GM12865 (cell line): ENCODE measurements around the gene RCAN3.

Experiments used
- DNase-seq: peaks from one replicate; pipeline ENCODE4 v3.0.0; 2010; ENCODE audit warnings: low read depth
- H3K4me3 ChIP-seq: 2 replicates; pipeline ENCODE4 v1.5.1; 2011; ENCODE audit warnings: mild to moderate bottlenecking, low read depth, low read length, control low read depth
- TF ChIP-seq, protein P1 (sequence below): IDR thresholded peaks from 2 replicates; pipeline ENCODE4 v1.5.1; 2011; ENCODE audit warnings: low read length, control low read depth, low read depth, inconsistent platforms; ENCODE audit not compliant: insufficient read depth; ENCODE audit errors: missing control alignments

The RCAN3 gene

DNA sequence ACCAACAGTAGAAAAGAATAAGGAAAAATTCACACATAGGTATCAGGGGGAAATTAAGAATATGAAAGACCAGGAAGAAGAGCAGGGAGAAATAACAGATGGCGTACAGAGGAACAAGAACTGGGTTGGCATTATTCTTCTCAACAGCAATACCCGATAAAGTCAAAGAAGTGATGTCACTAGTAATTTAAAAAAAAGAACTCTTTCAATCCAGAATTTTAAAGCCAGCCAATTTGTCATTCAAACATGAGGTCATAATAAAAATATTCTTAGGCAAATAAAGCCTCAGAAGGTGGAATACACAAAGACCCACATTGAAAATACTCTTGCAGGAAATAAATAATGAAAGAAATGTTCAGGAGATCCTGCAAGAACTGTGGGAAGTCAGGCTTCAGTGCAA, 62.1 kb downstream of the RCAN3 start:
- DNase-seq: no peak
- TF ChIP-seq, protein P1, sequence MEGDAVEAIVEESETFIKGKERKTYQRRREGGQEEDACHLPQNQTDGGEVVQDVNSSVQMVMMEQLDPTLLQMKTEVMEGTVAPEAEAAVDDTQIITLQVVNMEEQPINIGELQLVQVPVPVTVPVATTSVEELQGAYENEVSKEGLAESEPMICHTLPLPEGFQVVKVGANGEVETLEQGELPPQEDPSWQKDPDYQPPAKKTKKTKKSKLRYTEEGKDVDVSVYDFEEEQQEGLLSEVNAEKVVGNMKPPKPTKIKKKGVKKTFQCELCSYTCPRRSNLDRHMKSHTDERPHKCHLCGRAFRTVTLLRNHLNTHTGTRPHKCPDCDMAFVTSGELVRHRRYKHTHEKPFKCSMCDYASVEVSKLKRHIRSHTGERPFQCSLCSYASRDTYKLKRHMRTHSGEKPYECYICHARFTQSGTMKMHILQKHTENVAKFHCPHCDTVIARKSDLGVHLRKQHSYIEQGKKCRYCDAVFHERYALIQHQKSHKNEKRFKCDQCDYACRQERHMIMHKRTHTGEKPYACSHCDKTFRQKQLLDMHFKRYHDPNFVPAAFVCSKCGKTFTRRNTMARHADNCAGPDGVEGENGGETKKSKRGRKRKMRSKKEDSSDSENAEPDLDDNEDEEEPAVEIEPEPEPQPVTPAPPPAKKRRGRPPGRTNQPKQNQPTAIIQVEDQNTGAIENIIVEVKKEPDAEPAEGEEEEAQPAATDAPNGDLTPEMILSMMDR: no peak
- no peak overlapping the region for H3K4me3 ChIP-seq

DNA sequence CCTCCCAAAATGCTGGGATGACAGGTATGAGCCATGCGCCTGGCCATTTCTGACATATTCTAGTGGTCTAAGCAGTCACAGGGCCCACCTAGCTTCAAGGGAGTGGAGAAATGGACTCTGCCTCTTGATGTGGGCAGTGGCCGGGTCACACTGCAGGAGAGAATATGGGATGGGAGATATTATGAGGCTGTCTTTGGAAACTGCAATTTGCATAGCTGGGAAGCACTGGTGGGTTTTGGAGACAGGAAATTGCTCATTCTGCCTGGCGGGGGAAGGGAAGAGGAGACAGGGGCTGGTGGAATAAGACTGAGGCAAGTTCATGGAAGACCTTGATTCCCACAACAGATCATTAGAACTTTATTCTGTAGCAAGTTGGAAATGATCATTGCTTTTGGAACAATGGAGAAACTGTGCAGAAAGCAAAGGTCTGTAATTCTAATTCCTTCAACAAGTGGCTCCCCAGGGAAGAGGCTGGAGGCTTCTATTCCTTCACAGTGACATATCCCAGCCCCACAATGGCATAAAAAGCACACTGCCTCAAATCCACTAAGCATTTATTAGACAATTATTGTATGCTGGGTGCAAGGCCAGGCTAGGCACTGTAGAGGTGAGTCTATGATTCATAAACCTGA, 63.7 kb downstream of the RCAN3 start:
- TF ChIP-seq, protein P1: no peak
- no peak overlapping the region for H3K4me3 ChIP-seq
- DNase-seq: no peak

DNA sequence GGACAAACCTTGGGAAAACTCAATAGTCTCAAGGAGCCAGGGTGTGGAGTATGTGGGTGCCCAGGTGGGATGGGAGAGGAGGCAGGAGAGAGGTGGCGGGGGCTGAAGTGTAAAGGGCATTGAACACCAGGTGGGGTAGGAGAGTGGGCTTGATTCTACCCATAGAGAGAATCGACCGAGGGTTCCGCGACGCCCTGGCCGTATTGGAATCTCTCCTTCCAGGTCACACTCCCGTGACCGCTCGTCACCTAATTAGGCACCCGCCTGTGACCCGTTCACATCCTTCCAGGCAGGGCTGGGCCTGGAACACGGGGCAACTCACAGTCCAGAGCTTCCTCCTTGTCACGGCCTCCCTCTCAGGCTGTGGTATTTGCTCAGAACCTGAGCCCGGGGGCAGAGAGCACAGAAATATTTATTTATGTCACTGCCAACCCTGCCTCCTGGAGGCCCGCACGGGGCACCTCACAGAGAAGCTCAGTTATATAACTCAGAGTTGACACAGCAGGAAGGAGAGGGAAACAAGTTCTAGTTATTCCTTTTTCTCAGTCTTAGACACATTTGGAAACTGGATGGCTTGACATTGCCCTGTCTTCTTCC, 65.3 kb downstream of the RCAN3 start:
- TF ChIP-seq, protein P1: no peak
- no peak for DNase-seq
- no peak overlapping the region for H3K4me3 ChIP-seq

DNA sequence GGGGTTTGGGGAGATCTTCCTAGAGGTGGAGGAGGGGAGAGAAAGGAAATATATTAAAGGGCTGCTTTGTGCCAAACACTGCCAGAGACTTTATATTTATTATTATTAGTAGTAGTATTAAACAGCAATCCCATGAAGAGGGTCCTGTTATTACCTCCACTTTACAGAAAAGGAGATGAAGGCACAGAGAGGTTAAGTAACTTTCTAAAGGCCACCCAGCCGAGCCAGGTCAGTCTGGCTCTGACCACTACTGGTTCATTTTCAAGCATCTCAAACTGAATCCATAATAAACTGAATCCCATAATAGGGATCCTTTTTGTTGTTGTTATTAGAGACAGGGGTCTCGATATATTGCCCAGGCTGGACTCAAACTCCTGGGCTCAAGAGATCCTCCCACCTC, 65.8 kb downstream of the RCAN3 start:
- TF ChIP-seq, protein P1: no peak
- no peak for DNase-seq
- no peak overlapping the region for H3K4me3 ChIP-seq

DNA sequence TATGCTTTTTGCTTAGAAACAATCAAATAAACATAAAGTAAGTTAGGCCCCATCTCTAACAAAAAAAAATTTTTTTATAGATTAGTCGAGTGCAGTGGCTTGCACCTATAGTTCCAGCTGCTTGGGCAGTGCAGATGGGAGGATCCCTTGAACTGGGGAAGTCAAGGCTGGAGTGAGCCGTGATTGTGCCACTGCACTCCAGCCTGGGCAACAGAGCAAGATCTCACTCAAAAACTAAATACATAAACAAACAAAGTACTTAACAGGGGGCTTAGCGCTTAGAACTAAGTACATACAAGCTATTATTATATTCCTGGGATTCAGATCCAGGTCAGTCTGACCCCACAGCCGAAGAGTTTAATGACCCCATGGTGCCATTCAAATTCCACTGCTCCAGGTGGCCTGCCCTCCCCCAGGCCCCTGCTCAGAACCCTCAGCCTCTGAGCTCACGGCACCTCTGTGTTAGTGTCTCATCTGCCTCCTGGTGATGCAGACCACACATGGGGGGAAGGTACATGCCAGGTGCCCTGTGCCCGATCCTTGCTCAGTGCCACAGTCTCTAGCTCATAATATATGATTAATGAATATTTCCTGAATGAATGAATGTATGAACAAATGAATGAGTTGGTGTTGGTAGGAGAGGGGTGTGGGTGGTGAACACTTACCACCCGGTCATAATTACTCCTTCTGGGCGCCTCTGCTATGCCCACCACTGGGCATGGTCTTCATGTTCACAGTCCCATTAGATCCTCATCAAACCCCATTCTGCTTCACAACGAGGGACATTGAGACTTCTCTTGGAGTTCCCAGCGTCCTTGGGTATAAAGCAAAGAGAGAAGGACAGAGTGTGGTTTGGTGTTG, 67.9 kb downstream of the RCAN3 start:
- TF ChIP-seq, protein P1: no peak
- H3K4me3 ChIP-seq: no peak overlapping the region
- DNase-seq: no peak

DNA sequence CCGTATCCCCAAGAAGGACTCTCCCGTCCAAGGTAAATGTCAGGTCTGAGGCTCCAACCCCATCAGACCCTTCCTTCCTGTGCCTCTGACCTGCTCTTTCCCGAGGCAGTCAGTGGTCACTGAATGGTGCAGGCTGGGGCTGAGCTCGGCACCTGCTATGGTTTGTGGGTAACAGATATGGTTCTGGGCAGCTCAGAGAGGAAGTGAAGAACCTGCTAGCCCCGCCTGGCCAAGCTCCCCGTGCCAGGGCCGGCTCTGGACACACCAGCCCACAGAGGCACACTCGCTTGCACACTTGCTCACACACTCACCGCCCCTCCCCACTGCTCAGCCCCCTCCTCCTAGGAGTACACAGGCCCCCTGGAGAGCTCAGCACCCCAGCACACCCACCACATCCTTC, 69.7 kb downstream of the RCAN3 start:
- TF ChIP-seq, protein P1: no peak
- no peak overlapping the region for H3K4me3 ChIP-seq
- DNase-seq: no peak
